Heart left ventricle (tissue), 16 donors: ENCODE measurements around the gene ZNF213. TPM values are rescaled to one million over a fixed set of nuclear protein-coding genes. Genes with fewer than 3 reads are reported as not detected.

Source experiments
- ATAC-seq, 4 donors: fragments of 200-7000 bp; cut with Tn5 transposase; one replicate each; pipeline ENCODE4 v1.9.1; 2020 to 2022; ENCODE audit warnings: moderate library complexity in 4 of 4, mild to moderate bottlenecking in 3 of 4, moderate number of reproducible peaks in 1 of 4
- DNase-seq, 5 donors: peaks; one replicate each; pipeline ENCODE4 v3.0.0-alpha.2; 2020
- H3K27ac ChIP-seq, 12 donors: fragments of 200-600 bp; sonication (generic) in 4 of 12; one replicate each; pipeline versions ENCODE4 v1.5.0 to v1.8.0; 2016 to 2022; ENCODE audit warnings: mild to moderate bottlenecking in 2 of 12
- H3K27me3 ChIP-seq, 9 donors: fragments of 200-600 bp; sonication (generic) in 2 of 9; one replicate each; pipeline versions ENCODE4 v1.5.1 to v1.8.0; 2016 to 2022; ENCODE audit warnings: mild to moderate bottlenecking in 3 of 9
- H3K36me3 ChIP-seq, 9 donors: fragments of 200-600 bp; sonication (generic) in 2 of 9; one replicate each; pipeline versions ENCODE4 v1.5.0 to v1.8.0; 2018 to 2022; ENCODE audit warnings: mild to moderate bottlenecking in 2 of 9
- H3K4me1 ChIP-seq, 12 donors: fragments of 200-600 bp; sonication (generic) in 4 of 12; one replicate each; pipeline versions ENCODE4 v1.5.0 to v1.8.0; 2016 to 2022; ENCODE audit warnings: mild to moderate bottlenecking in 3 of 12
- H3K4me3 ChIP-seq, 12 donors: fragments of 200-600 bp; sonication (generic) in 4 of 12; one replicate each; pipeline versions ENCODE4 v1.5.0 to v1.8.0; 2017 to 2022; ENCODE audit warnings: mild to moderate bottlenecking in 9 of 12, moderate library complexity in 4 of 12
- H3K9me3 ChIP-seq, 12 donors: fragments of 200-600 bp; sonication (generic) in 4 of 12; one replicate each; pipeline versions ENCODE4 v1.5.0 to v1.8.0; 2016 to 2022; ENCODE audit warnings: mild to moderate bottlenecking in 1 of 12
- POLR2A ChIP-seq, 2 donors: fragments of 450-650 bp; IDR thresholded peaks; one replicate each; pipeline ENCODE4 v1.6.1; 2017; ENCODE audit warnings: antibody characterized with exemption in 2 of 2, mild to moderate bottlenecking in 2 of 2, moderate library complexity in 2 of 2
- WGBS, 4 donors: extraction: QIAGEN DNeasy Blood & Tissue Kit in 2 of 4; methylation state at CpG; one replicate each; pipeline versions ENCODE4 v1.1.5 to v1.1.7; 2013 to 2018; 5-methylcytosine and 5-hydroxymethylcytosine counted together
- intact Hi-C, 10 donors: fragments of 100-400 bp; cut with DNase I; formaldehyde crosslinking; loops; one replicate each; pipeline versions ENCODE4 v1.11.1 to v1.14.2; 2022
- polyA plus RNA-seq, 2 donors: library from polyadenylated mRNA; stranded (reverse); fragments of 200-250 nt; gene quantifications; one replicate each; pipeline ENCODE4 v1.2.3, GENCODE V29; 2013
- total RNA-seq, 9 donors: library from RNA; depleted of rRNA in 2 of 9; stranded (reverse); fragments of >200 nt in 2 of 9; fragmentation: NEBNext Ultra II Directional in 3 of 9; extraction: Animal tissue kit (Norgen Biotek cat#: 25700) in 3 of 9; gene quantifications; one replicate each; pipeline versions ENCODE4 v1.1.0 to v1.2.4, GENCODE V29; 2016 to 2023
- TF ChIP-seq, protein P1 (sequence below), 12 donors: fragments of 200-600 bp; sonication (generic) in 4 of 12; IDR thresholded peaks; one replicate each; pipeline versions ENCODE4 v1.5.0 to v1.8.0; 2018 to 2022; ENCODE audit warnings: antibody characterized with exemption in 12 of 12, mild to moderate bottlenecking in 5 of 12
- donor health status: ischemic (EF 13 %, LVEDD 7.1; RV severe dilation, severe dysfunction).
- donor health status: healthy with polysubstance abuse.
- donor health status: DM: no; HTN: yes; CAD: no.
- donor health status: DM: no; HTN: no; CAD: no.
- donor health status: ischemic (EF 25% LVEDD 6.9; RV normal size, moderate dysfunction).
- donor health status: ischemic (EF 25% LVEDD 5.7; RV mildly dilated, moderate dysfunction).
- donor health status: healthy.
- donor health status: DM: yes; HTN: yes; CAD: no.
- donor health status: ischemic (EF 35%, LVEDD 5.7; RV mildly dilated, moderate dysfunction).
- donor health status: nonischemic (EF 11% LVEDD 7.7; RV severe dilation, severe dysfunction).
- donor health status: DM: yes; HTN: yes; CAD: no.
- donor health status: PGD.
- donor health status: ischemic (EF 29% LVEDD 5.4; RV normal size, mild dysfunction).
- donor health status: nonischemic (EF 23%, LVEDD 6.1; RV moderate dilation, normal function).

Gene ZNF213
- total and polyA plus RNA-seq, 11 donors = 6.7 to 14.3 (median 8.7) TPM

- Histone ChIP-seq H3K4me3 (no peak overlapping the region), H3K27ac (no peak overlapping the region), H3K27me3 (peaks cover 0 to 11% (median 0%) of the 10 kb centered on the region in 9 donors), H3K36me3 (no peaks in the 10 kb centered on the region), H3K9me3 (no peaks in the 10 kb centered on the region), H3K4me1 (peaks cover 4 to 38% (median 19%) of the 10 kb centered on the region in 12 donors)
- intact Hi-C loops = loop anchor here in 4 of 10 donors (5.0 kb wide), 2 partner anchors 32 to 37 kb away; no protein-coding TSS in a partner anchor
- ATAC-seq (no peak), DNase-seq (no peak)
- 97 to 98% (median 97%) methylated on average over 52 to 81 of the region's 81 CpGs for WGBS, 4 donors
- TF ChIP-seq, protein P1, sequence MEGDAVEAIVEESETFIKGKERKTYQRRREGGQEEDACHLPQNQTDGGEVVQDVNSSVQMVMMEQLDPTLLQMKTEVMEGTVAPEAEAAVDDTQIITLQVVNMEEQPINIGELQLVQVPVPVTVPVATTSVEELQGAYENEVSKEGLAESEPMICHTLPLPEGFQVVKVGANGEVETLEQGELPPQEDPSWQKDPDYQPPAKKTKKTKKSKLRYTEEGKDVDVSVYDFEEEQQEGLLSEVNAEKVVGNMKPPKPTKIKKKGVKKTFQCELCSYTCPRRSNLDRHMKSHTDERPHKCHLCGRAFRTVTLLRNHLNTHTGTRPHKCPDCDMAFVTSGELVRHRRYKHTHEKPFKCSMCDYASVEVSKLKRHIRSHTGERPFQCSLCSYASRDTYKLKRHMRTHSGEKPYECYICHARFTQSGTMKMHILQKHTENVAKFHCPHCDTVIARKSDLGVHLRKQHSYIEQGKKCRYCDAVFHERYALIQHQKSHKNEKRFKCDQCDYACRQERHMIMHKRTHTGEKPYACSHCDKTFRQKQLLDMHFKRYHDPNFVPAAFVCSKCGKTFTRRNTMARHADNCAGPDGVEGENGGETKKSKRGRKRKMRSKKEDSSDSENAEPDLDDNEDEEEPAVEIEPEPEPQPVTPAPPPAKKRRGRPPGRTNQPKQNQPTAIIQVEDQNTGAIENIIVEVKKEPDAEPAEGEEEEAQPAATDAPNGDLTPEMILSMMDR (IDR thresholded peaks at IDR 0.05) = no peak
- no peak for TF ChIP-seq POLR2A (IDR thresholded peaks at IDR 0.05)
These were observed 44.9 kb upstream of the ZNF213 start for GRCh38 chr16:3089717-3090592.

- 82 to 92% (median 87%) methylated on average over 6 to 8 of the region's 8 CpGs for WGBS, 4 donors
- DNase-seq = no peak
- no peak for TF ChIP-seq POLR2A (IDR thresholded peaks at IDR 0.05)
- TF ChIP-seq, protein P1 (IDR thresholded peaks at IDR 0.05) = no peak
- Histone ChIP-seq H3K9me3 (no peaks in the 10 kb centered on the region), H3K27me3 (peaks cover 0 to 11% (median 0%) of the 10 kb centered on the region in 9 donors), H3K27ac (no peak overlapping the region), H3K4me1 (peaks cover 4 to 33% (median 14%) of the 10 kb centered on the region in 12 donors), H3K4me3 (no peak overlapping the region), H3K36me3 (no peaks in the 10 kb centered on the region)
- ATAC-seq = no peak
- intact Hi-C loops = loop anchor here in 3 of 10 donors (5.0 kb wide), 1 partner anchor 36 kb away; no protein-coding TSS in a partner anchor
These were observed 43.3 kb upstream of the ZNF213 start for GRCh38 chr16:3091551-3091950.

DNA sequence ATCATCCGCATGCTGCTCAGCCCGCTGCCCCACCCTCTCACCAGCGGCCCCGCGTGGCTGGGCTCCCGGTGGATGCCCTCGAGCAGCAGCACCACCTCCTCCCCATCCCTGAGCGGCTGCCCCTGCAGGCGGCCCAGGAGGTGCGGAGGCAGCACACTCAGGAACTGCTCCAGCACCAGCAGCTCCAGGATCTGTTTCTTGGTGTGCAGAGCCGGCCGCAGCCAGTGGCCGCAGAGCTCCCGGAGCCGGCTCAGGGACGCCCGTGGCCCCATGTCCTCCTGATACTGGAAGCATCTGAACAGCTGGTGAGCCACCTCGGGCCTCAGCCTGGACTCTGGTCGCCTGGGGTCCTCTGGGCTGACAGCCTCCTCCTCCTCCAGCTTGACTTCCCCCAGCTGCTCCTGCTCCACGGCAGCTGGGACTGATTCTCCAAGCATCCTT, 42.3 kb upstream of the ZNF213 start:
- H3K36me3 ChIP-seq = no peaks in the 10 kb centered on the region
- intact Hi-C loops = loop anchor here in 3 of 10 donors (5.0 kb wide), 1 partner anchor 35 kb away; no protein-coding TSS in a partner anchor
- DNase-seq = no peak
- 45 to 78% (median 63%) methylated on average over 15 to 20 of the region's 20 CpGs for WGBS, 4 donors
- peaks cover 3 to 24% (median 7%) of the 10 kb centered on the region in 12 donors for H3K4me1 ChIP-seq
- H3K4me3 ChIP-seq = no peak overlapping the region
- H3K9me3 ChIP-seq = no peaks in the 10 kb centered on the region
- no peak for TF ChIP-seq POLR2A (IDR thresholded peaks at IDR 0.05)
- TF ChIP-seq, protein P1 (IDR thresholded peaks at IDR 0.05) = no peak
- no peak for ATAC-seq
- H3K27ac ChIP-seq = no peak overlapping the region
- H3K27me3 ChIP-seq = peaks cover 0 to 11% (median 0%) of the 10 kb centered on the region in 9 donors
